GM20000 (cell line): ENCODE results near the gene SVIL.

Experiments used
- DNase-seq: peaks from one replicate; pipeline ENCODE4 v3.0.0; 2012; ENCODE audit warnings: low spot score
- CTCF ChIP-seq: IDR thresholded peaks from 2 replicates; pipeline ENCODE4 v1.5.1; 2012; ENCODE audit warnings: mild to moderate bottlenecking, control low read depth; ENCODE audit errors: extremely low read depth, missing control alignments

SVIL gene

GRCh38 chr10:29600067-29600466 is 34.7 kb downstream of the SVIL start:
- no peak for TF ChIP-seq CTCF
- no peak for DNase-seq

GRCh38 chr10:29598851-29599311 is 35.9 kb downstream of the SVIL start:
- no peak for TF ChIP-seq CTCF
- DNase-seq = no peak

- no peak for DNase-seq
- TF ChIP-seq CTCF = no peak
These were observed 37.9 kb downstream of the SVIL start for GRCh38 chr10:29596826-29597225.

GRCh38 chr10:29596356-29596755 is 38.4 kb downstream of the SVIL start:
- no peak for DNase-seq
- TF ChIP-seq CTCF = no peak

GRCh38 chr10:29595636-29596225 is 39.0 kb downstream of the SVIL start:
- no peak for DNase-seq
- no peak for TF ChIP-seq CTCF

- no peak for DNase-seq
- TF ChIP-seq CTCF = no peak
These were observed 39.6 kb downstream of the SVIL start for GRCh38 chr10:29595146-29595545.

- DNase-seq = no peak
- no peak for TF ChIP-seq CTCF
These were observed 43.2 kb downstream of the SVIL start for GRCh38 chr10:29591651-29591968.
